Mesothelial cell of epicardium (in vitro differentiated cells): ENCODE data around the gene LBX2. TPM values are rescaled to one million over a fixed set of nuclear protein-coding genes. Genes with fewer than 3 reads are reported as not detected.

Experiments used
- DNase-seq, 2 experiments: peaks; one replicate each; pipeline ENCODE4 v3.0.0; 2021; ENCODE audit warnings: low spot score in 2 of 2; ENCODE audit not compliant: unreplicated experiment in 2 of 2
- H3K27ac Mint-ChIP-seq: 2 replicates; pipeline ENCODE4 v1.8.0; 2021; ENCODE audit warnings: mixed read lengths
- H3K27me3 Mint-ChIP-seq: 2 replicates; pipeline ENCODE4 v1.8.0; 2021; ENCODE audit warnings: low read depth, mixed read lengths
- H3K36me3 Mint-ChIP-seq: 2 replicates; pipeline ENCODE4 v1.8.0; 2021; ENCODE audit warnings: mixed read lengths
- H3K4me1 Mint-ChIP-seq: 2 replicates; pipeline ENCODE4 v1.8.0; 2021; ENCODE audit warnings: mixed read lengths
- H3K4me3 Mint-ChIP-seq: 2 replicates; pipeline ENCODE4 v1.8.0; 2021; ENCODE audit warnings: mild to moderate bottlenecking, moderate library complexity, mixed read lengths
- H3K9me3 Mint-ChIP-seq: 2 replicates; pipeline ENCODE4 v1.8.0; 2021; ENCODE audit warnings: mixed read lengths
- CTCF ChIP-seq: fragments of 200-600 bp; sonication (generic); IDR thresholded peaks from one replicate; pipeline ENCODE4 v1.5.0; 2021; ENCODE audit warnings: antibody characterized with exemption; ENCODE audit not compliant: unreplicated experiment
- total RNA-seq: library from RNA; stranded (reverse); gene quantifications from 3 replicates; pipeline ENCODE4 v1.2.1, GENCODE V29; 2021

Gene LBX2
- total RNA-seq, 1 donor from 2014 or later = 1.1 TPM

GRCh38 chr2:74505448-74506246, 6.2 kb upstream of the LBX2 start:
- Mint-ChIP-seq H3K4me3 (peak overlapping the region; percentile 18), H3K4me1 (peaks cover 44% of the 10 kb centered on the region), H3K36me3 (peaks cover 16% of the 10 kb centered on the region), H3K27me3 (peaks cover 64% of the 10 kb centered on the region), H3K9me3 (no peaks in the 10 kb centered on the region), H3K27ac (no peak overlapping the region)
- no peak for DNase-seq
- no peak for TF ChIP-seq CTCF

GRCh38 chr2:74504591-74504990, 5.2 kb upstream of the LBX2 start:
- peaks cover 16% of the 10 kb centered on the region for H3K36me3 Mint-ChIP-seq
- DNase-seq = no peak
- no peak overlapping the region for H3K27ac Mint-ChIP-seq
- no peaks in the 10 kb centered on the region for H3K9me3 Mint-ChIP-seq
- peaks cover 64% of the 10 kb centered on the region for H3K27me3 Mint-ChIP-seq
- no peak for TF ChIP-seq CTCF
- peak overlapping the region; percentile 68 for H3K4me3 Mint-ChIP-seq
- H3K4me1 Mint-ChIP-seq = peaks cover 49% of the 10 kb centered on the region

GRCh38 chr2:74503506-74504475, 4.4 kb upstream of the LBX2 start:
- Mint-ChIP-seq H3K27me3 (peaks cover 70% of the 10 kb centered on the region), H3K4me1 (peaks cover 54% of the 10 kb centered on the region), H3K4me3 (peak overlapping the region; percentile 68), H3K36me3 (peaks cover 16% of the 10 kb centered on the region), H3K9me3 (no peaks in the 10 kb centered on the region), H3K27ac (no peak overlapping the region)
- no peak for DNase-seq
- TF ChIP-seq CTCF = no peak

GRCh38 chr2:74502720-74503505, 3.5 kb upstream of the LBX2 start:
- Mint-ChIP-seq H3K4me3 (peak overlapping the region; percentile 68), H3K9me3 (no peaks in the 10 kb centered on the region), H3K36me3 (peaks cover 16% of the 10 kb centered on the region), H3K27me3 (peaks cover 74% of the 10 kb centered on the region), H3K4me1 (peaks cover 55% of the 10 kb centered on the region), H3K27ac (no peak overlapping the region)
- TF ChIP-seq CTCF = no peak
- DNase-seq = peak in 1 of 2 experiments; percentile 61

GRCh38 chr2:74502147-74502719, 2.8 kb upstream of the LBX2 start:
- Mint-ChIP-seq H3K9me3 (no peaks in the 10 kb centered on the region), H3K4me1 (peaks cover 59% of the 10 kb centered on the region), H3K27ac (no peak overlapping the region)

More at GRCh38 chr2:74502147-74502719, 2.8 kb upstream of the LBX2 start:
- TF ChIP-seq CTCF = no peak
- DNase-seq = no peak
- H3K36me3 Mint-ChIP-seq = peaks cover 16% of the 10 kb centered on the region
- peak overlapping the region; percentile 68 for H3K4me3 Mint-ChIP-seq
- peaks cover 81% of the 10 kb centered on the region for H3K27me3 Mint-ChIP-seq
